ENCODE data around the gene SEC24D.

DNA sequence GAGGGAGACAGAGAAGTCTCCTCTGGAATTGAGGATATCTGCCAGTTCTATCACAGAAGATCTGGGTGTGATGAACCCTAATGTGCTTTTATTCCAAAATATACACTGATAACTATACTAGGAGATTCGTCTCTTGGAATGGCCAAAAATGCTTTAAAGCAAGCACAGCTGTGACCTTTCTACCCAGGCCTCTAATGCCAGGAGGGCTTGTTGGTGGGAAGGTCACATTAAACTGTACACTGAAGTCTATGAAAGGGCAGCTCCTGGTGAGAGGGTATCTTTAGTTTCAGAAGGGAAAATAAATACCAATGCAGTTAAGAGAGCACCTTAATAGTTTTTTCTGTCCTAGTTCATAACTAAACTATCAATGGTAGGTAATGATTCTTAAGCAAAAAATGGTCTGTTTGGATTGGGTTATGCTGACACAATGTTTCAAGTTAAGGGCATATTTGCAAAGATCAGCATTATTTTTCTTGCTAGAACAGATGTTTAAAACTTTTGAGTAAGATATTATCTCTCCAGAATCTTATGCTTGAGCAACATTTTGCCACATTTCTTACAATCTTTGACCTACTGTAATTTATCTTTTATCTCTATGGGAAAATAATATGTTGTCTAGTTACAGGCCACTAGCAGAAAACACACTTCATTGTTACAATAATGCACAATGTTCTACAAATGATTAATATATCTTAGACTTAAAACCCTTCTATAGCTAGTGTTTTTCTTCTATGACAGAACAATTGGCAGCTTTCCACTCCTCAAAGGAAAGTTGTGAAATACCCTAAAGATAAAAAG, 59.6 kb downstream of the SEC24D start:
- TF ChIP-seq POLR2AphosphoS5 (IDR thresholded peaks at IDR 0.05; ENCODE audit: insufficient read depth, low read depth, low read length) (no peak), EZH2 (IDR thresholded peaks at IDR 0.05; ENCODE audit: borderline replicate concordance, low read depth, low read length, severe bottlenecking) (no peak), JUN (IDR thresholded peaks at IDR 0.05; ENCODE audit: borderline replicate concordance, insufficient read depth, insufficient read length, low read depth) (no peak), POLR2A (IDR thresholded peaks at IDR 0.05; ENCODE audit: low read depth, low read length) (no peak), GATA2 (IDR thresholded peaks at IDR 0.05; ENCODE audit: insufficient read depth, insufficient read length, low read depth, low read length) (no peak), MYC (IDR thresholded peaks at IDR 0.05; ENCODE audit: low read depth, low read length) (no peak), FOS (IDR thresholded peaks at IDR 0.05; ENCODE audit: borderline replicate concordance, insufficient read depth, low read length) (no peak)
- TF ChIP-seq, protein P1, sequence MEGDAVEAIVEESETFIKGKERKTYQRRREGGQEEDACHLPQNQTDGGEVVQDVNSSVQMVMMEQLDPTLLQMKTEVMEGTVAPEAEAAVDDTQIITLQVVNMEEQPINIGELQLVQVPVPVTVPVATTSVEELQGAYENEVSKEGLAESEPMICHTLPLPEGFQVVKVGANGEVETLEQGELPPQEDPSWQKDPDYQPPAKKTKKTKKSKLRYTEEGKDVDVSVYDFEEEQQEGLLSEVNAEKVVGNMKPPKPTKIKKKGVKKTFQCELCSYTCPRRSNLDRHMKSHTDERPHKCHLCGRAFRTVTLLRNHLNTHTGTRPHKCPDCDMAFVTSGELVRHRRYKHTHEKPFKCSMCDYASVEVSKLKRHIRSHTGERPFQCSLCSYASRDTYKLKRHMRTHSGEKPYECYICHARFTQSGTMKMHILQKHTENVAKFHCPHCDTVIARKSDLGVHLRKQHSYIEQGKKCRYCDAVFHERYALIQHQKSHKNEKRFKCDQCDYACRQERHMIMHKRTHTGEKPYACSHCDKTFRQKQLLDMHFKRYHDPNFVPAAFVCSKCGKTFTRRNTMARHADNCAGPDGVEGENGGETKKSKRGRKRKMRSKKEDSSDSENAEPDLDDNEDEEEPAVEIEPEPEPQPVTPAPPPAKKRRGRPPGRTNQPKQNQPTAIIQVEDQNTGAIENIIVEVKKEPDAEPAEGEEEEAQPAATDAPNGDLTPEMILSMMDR (IDR thresholded peaks at IDR 0.05; ENCODE audit: extremely low read depth in 1 of 2, insufficient read depth in 1 of 2, low read depth in 1 of 2, low read length in 2 of 2), result no peak
- TF ChIP-seq, protein P2, sequence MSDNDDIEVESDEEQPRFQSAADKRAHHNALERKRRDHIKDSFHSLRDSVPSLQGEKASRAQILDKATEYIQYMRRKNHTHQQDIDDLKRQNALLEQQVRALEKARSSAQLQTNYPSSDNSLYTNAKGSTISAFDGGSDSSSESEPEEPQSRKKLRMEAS (IDR thresholded peaks at IDR 0.05; ENCODE audit: insufficient read depth, insufficient read length), result no peak
